ENCODE data around the gene NUP98.

- TF ChIP-seq RAD51 (IDR thresholded peaks at IDR 0.05) (no peak), MTA3 (IDR thresholded peaks at IDR 0.05; ENCODE audit: borderline replicate concordance, low read length) (no peak), TBL1XR1 (IDR thresholded peaks at IDR 0.05; ENCODE audit: low read depth, low read length) (no peak)
Observed at GRCh38 chr11:3831378-3832239, 34.3 kb upstream of the NUP98 start.

All from GM12878 (cell line).